Sigmoid colon (tissue), 4 donors: ENCODE data around the gene INTS14.

Experiments
- POLR2A ChIP-seq, 2 donors: fragments of 450-650 bp; IDR thresholded peaks; one replicate each; pipeline ENCODE4 v1.6.1; 2016; ENCODE audit warnings: antibody characterized with exemption in 2 of 2, mild to moderate bottlenecking in 2 of 2, moderate library complexity in 2 of 2
- POLR2AphosphoS5 ChIP-seq, 4 donors: sonication (generic); formaldehyde crosslinking; IDR thresholded peaks; one replicate each; pipeline ENCODE4 v1.6.1; 2017; ENCODE audit warnings: antibody characterized with exemption in 4 of 4

- TF ChIP-seq POLR2AphosphoS5 (IDR thresholded peaks at IDR 0.05) = no peak
- no peak for TF ChIP-seq POLR2A (IDR thresholded peaks at IDR 0.05)
Observed at GRCh38 chr15:65655026-65655425, 44.1 kb upstream of the INTS14 start.
